ENCODE results near the gene SETMAR. TPM values are rescaled to one million over a fixed set of nuclear protein-coding genes. Genes with fewer than 3 reads are reported as not detected.

SETMAR gene
- total and polyA plus RNA-seq, 2 of the 8 experiments (the other 6 are each of a cell fraction or from before 2014, with no cell fraction given), result 16.1 to 25.3 TPM

DNA sequence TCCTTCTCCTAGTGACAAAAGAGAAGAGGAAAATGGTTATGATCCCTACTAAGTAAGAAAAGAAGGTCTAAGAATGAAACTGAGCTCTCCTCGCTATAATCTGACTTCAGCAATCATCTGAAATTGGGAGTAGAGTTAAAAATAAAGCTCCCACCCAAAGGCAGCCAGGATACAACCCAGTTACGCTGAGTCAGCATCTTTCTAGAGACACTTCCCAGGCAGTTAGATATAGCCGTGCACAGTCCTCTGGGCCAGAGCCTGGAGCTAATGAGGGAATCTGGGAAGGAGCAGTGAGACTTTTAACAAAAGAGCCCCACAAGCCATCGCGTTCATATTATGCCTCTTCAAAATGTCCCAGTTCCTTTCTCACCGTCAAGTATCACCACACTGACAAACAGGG is 39.1 kb upstream of the SETMAR start:
- H3K4me3 ChIP-seq (ENCODE audit: extremely low read depth in 1 of 4, insufficient read depth in 2 of 4, low read depth in 3 of 4, low read length in 4 of 4), result no peak overlapping the region
- no peak overlapping the region for H2BK5ac ChIP-seq (ENCODE audit: low read depth, low read length)
- no peak overlapping the region for H3K27ac ChIP-seq (ENCODE audit: low read depth, low read length)
- no peak overlapping the region for H3K4me2 ChIP-seq (ENCODE audit: insufficient read depth in 1 of 2, low read depth in 2 of 2, low read length in 2 of 2)
- no peak overlapping the region for H3K14ac ChIP-seq (ENCODE audit: insufficient read length)
- no peak overlapping the region for H3K4ac ChIP-seq (replicated peaks; ENCODE audit: insufficient read length, low read depth, low read length)
- DNase-seq (ENCODE audit: low read depth in 1 of 2, low spot score in 2 of 2), result no peak
- no peak overlapping the region for H3K9ac ChIP-seq (replicated peaks in 1 of 4; ENCODE audit: extremely low read depth in 1 of 4, low read depth in 3 of 4, low read length in 3 of 4)
- no peak overlapping the region for H2AK5ac ChIP-seq (ENCODE audit: low read depth, low read length)
- H3K79me2 ChIP-seq (ENCODE audit: control insufficient read depth in 1 of 2, insufficient read depth in 2 of 2, low read length in 2 of 2), result no peaks in the 10 kb centered on the region
- no peak overlapping the region for H2BK15ac ChIP-seq (ENCODE audit: low read length)
- no peak overlapping the region for H3K23ac ChIP-seq (ENCODE audit: insufficient read length)
- ChIA-PET POLR2A (ENCODE audit: partially characterized antibody) (no interaction called here), CTCF (ENCODE audit: partially characterized antibody) (interaction anchor here (1.9 kb wide), 1 partner anchor 19 kb away, joined by 5 read pairs; no protein-coding TSS in a partner anchor)
- H3K36me3 ChIP-seq (ENCODE audit: control insufficient read depth in 2 of 4, insufficient read depth in 4 of 4, low read length in 3 of 4), result no peaks in the 10 kb centered on the region
- H3K23me2 ChIP-seq (ENCODE audit: low read depth, low read length), result no peaks in the 10 kb centered on the region
- H4K91ac ChIP-seq (replicated peaks; ENCODE audit: insufficient read length, low read length), result no peak overlapping the region
- H2AFZ ChIP-seq (ENCODE audit: low read length), result no peak overlapping the region
- no peak overlapping the region for H4K5ac ChIP-seq (ENCODE audit: insufficient read length, low read depth, low read length)
- H2BK12ac ChIP-seq (ENCODE audit: low read depth, low read length), result no peak overlapping the region
- H3K18ac ChIP-seq (ENCODE audit: extremely low read depth, low read length), result no peak overlapping the region
- WGBS, 2 experiments (ENCODE audit: extremely low coverage in 1 of 2, insufficient coverage in 1 of 2, insufficient read length in 1 of 2, insufficient replicate concordance in 2 of 2, low coverage in 1 of 2, low lambda C conversion rate in 2 of 2, missing lambda C conversion rate in 1 of 2), result 78% methylated on average over 6 of the region's 6 CpGs; no CpG with 5 or more reads in 1 of the 2 experiments
- H4K8ac ChIP-seq (ENCODE audit: extremely low read depth, insufficient read depth, low read length), result no peak overlapping the region
- no peaks in the 10 kb centered on the region for H3K27me3 ChIP-seq (replicated peaks in 1 of 4; ENCODE audit: control insufficient read depth in 3 of 4, extremely low read depth in 1 of 4, insufficient read depth in 3 of 4, low read length in 3 of 4)
- no peaks in the 10 kb centered on the region for H4K20me1 ChIP-seq (replicated peaks in 1 of 2; ENCODE audit: control insufficient read depth in 1 of 2, insufficient read depth in 2 of 2, low read length in 2 of 2)
- TF ChIP-seq MAFK (IDR thresholded peaks at IDR 0.05; ENCODE audit: low read depth, low read length) (peak; percentile 99), TBP (IDR thresholded peaks at IDR 0.05; ENCODE audit: low read depth, low read length) (no peak)
- H3K4me1 ChIP-seq (replicated peaks in 1 of 4; ENCODE audit: control insufficient read depth in 3 of 4, insufficient read depth in 4 of 4, low read length in 3 of 4), result no peaks in the 10 kb centered on the region
- no peaks in the 10 kb centered on the region for H3K79me1 ChIP-seq (ENCODE audit: low read depth, low read length)
- H3K9me3 ChIP-seq (ENCODE audit: insufficient read depth in 2 of 2, low read depth in 1 of 2, low read length in 1 of 2), result 0 out of 4 replicates have a peak, but pooled peaks cover 0 to 2% of the 10 kb centered on the region in 2 experiments
- H2BK20ac ChIP-seq (ENCODE audit: low read length), result no peak overlapping the region
- H3K56ac ChIP-seq (replicated peaks; ENCODE audit: insufficient read length, low read depth, low read length), result no peak overlapping the region
- no peak for FAIRE-seq
- H2BK120ac ChIP-seq (replicated peaks; ENCODE audit: low read depth, low read length), result no peak overlapping the region
